ENCODE data around the gene SERPINA12.

GRCh38 chr14:94514351-94514750 is 5.1 kb upstream of the SERPINA12 start:
- no peak for TF ChIP-seq REST (IDR thresholded peaks at IDR 0.05; ENCODE audit: insufficient replicate concordance, low read depth)
- TF ChIP-seq, protein P1, sequence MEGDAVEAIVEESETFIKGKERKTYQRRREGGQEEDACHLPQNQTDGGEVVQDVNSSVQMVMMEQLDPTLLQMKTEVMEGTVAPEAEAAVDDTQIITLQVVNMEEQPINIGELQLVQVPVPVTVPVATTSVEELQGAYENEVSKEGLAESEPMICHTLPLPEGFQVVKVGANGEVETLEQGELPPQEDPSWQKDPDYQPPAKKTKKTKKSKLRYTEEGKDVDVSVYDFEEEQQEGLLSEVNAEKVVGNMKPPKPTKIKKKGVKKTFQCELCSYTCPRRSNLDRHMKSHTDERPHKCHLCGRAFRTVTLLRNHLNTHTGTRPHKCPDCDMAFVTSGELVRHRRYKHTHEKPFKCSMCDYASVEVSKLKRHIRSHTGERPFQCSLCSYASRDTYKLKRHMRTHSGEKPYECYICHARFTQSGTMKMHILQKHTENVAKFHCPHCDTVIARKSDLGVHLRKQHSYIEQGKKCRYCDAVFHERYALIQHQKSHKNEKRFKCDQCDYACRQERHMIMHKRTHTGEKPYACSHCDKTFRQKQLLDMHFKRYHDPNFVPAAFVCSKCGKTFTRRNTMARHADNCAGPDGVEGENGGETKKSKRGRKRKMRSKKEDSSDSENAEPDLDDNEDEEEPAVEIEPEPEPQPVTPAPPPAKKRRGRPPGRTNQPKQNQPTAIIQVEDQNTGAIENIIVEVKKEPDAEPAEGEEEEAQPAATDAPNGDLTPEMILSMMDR (IDR thresholded peaks at IDR 0.05; ENCODE audit: insufficient read depth, low read length): no peak
- TF ChIP-seq POLR2AphosphoS5 (IDR thresholded peaks at IDR 0.05; ENCODE audit: low read depth): no peak
- TF ChIP-seq GABPA (IDR thresholded peaks at IDR 0.05; ENCODE audit: low read depth): no peak
- TF ChIP-seq SPI1 (IDR thresholded peaks at IDR 0.05; ENCODE audit: borderline replicate concordance, low read depth): no peak

Measured in HL-60 (cell line).